Mucosa of stomach (tissue), 1 donor: ENCODE data around the gene MAGED4.

ENCODE experiments used
- H3K27me3 ChIP-seq: one replicate; pipeline ENCODE4 v1.7.0; 2013; ENCODE audit warnings: mild to moderate bottlenecking, low read length; ENCODE audit not compliant: control insufficient read depth, insufficient read depth
- H3K36me3 ChIP-seq: one replicate; pipeline ENCODE4 v1.7.0; 2013; ENCODE audit warnings: low read length; ENCODE audit not compliant: control insufficient read depth, insufficient read depth
- H3K4me1 ChIP-seq: one replicate; pipeline ENCODE4 v1.7.0; 2013; ENCODE audit warnings: mild to moderate bottlenecking, low read length; ENCODE audit not compliant: control insufficient read depth, insufficient read depth
- H3K4me3 ChIP-seq: one replicate; pipeline ENCODE4 v1.7.0; 2013; ENCODE audit warnings: low read length
- H3K9ac ChIP-seq: one replicate; pipeline ENCODE4 v1.7.0; 2013; ENCODE audit warnings: mild to moderate bottlenecking, low read length, moderate library complexity
- H3K9me3 ChIP-seq: one replicate; pipeline ENCODE4 v1.7.0; 2013; ENCODE audit warnings: mild to moderate bottlenecking, low read length, moderate library complexity; ENCODE audit not compliant: control insufficient read depth
- donor health status: Pancreatic carcinoma.

MAGED4 gene

GRCh38 chrX:52217494-52218160 is 32.9 kb downstream of the MAGED4 start:
- H3K4me3 ChIP-seq: no peak overlapping the region
- no peaks in the 10 kb centered on the region for H3K27me3 ChIP-seq
- H3K4me1 ChIP-seq: no peaks in the 10 kb centered on the region
- H3K9ac ChIP-seq: no peak overlapping the region
- no peaks in the 10 kb centered on the region for H3K9me3 ChIP-seq
- H3K36me3 ChIP-seq: no peaks in the 10 kb centered on the region

GRCh38 chrX:52220936-52221335 is 36.2 kb downstream of the MAGED4 start:
- H3K36me3 ChIP-seq: no peaks in the 10 kb centered on the region
- H3K9me3 ChIP-seq: no peaks in the 10 kb centered on the region
- H3K9ac ChIP-seq: no peak overlapping the region
- H3K4me1 ChIP-seq: no peaks in the 10 kb centered on the region
- H3K4me3 ChIP-seq: no peak overlapping the region
- no peaks in the 10 kb centered on the region for H3K27me3 ChIP-seq
